ENCODE measurements around the gene CIC.

CIC gene

DNA sequence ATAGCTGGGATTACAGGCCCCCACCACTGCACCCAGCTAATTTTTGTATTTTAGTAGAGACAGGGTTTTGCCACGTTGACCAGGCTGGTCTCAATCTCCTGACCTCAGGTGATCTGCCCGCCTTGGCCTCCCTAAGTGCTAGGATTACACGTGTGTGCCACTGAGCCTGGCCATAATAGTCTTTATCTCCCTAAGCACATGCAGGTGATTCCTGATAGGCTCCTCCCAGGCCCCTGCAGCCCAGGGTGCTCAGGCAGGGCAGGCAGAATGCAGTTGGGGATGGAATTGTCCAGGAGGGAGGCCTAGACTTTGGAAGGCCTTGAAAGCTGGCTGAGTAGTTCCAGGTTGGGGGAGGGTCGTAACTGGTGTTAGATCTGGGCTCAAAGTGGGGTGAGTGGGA lies 40.4 kb upstream of the CIC start:
- TF ChIP-seq, protein P1, sequence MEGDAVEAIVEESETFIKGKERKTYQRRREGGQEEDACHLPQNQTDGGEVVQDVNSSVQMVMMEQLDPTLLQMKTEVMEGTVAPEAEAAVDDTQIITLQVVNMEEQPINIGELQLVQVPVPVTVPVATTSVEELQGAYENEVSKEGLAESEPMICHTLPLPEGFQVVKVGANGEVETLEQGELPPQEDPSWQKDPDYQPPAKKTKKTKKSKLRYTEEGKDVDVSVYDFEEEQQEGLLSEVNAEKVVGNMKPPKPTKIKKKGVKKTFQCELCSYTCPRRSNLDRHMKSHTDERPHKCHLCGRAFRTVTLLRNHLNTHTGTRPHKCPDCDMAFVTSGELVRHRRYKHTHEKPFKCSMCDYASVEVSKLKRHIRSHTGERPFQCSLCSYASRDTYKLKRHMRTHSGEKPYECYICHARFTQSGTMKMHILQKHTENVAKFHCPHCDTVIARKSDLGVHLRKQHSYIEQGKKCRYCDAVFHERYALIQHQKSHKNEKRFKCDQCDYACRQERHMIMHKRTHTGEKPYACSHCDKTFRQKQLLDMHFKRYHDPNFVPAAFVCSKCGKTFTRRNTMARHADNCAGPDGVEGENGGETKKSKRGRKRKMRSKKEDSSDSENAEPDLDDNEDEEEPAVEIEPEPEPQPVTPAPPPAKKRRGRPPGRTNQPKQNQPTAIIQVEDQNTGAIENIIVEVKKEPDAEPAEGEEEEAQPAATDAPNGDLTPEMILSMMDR (IDR thresholded peaks at IDR 0.05; ENCODE audit: insufficient read depth, missing control alignments) = no peak
- DNase-seq (ENCODE audit: insufficient read length, low spot score) = no peak
- FAIRE-seq = no peak

DNA sequence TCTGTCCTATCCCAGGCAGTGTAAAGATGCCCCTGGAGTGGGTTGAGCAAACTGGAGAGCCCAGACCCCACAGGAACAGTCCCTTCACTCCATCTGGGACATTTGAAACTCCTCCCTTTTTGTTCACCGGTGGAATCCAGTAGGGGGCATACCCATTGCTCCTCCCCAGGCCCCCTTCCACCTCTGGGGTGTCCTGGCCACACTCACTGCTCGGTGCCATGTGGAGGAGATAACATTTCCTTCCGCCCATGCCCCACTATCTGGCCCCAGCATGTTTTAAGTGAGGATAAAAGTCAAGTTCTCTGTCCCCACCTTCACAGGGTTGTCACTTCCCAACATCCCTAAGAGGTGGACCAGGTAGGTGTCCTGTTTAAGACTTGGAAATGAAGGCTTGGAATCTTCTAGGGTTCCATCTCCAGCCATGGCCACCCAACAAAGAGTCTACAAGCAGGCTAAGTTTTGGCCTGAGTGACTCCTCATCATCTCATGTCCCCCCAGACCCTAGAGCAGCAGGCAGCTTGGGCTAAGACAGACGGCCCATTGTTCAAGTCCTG lies 39.7 kb upstream of the CIC start:
- TF ChIP-seq, protein P1 (IDR thresholded peaks at IDR 0.05; ENCODE audit: insufficient read depth, missing control alignments) = no peak
- DNase-seq (ENCODE audit: insufficient read length, low spot score) (no peak), FAIRE-seq (no peak)

DNA sequence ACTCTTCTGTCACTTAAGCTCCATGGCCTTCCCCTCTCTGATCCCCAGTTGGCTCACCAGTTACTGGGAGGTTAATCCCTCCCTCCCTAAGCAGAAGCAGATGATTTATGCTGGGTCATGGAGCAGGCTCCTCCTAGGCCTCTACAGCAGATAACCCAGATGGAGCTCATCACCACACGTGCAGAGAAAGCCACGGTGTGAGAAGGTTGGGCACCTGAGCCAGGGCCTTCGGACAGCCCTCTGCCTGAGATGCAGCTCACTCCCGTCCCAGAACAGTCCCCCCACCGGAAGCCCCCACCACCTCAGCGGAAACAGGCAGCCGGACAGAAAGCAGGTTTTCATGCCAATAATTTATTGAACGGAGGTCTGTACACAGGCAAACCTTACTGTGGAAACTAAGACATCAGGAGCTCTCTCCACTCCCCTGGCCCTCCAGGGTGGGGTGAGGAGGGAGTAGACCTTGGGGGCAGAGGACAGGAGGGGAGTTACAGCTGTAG lies 39.1 kb upstream of the CIC start:
- TF ChIP-seq, protein P1 (IDR thresholded peaks at IDR 0.05; ENCODE audit: insufficient read depth, missing control alignments) = no peak
- FAIRE-seq (peak; percentile 77), DNase-seq (ENCODE audit: insufficient read length, low spot score) (peak; percentile 92)

DNA sequence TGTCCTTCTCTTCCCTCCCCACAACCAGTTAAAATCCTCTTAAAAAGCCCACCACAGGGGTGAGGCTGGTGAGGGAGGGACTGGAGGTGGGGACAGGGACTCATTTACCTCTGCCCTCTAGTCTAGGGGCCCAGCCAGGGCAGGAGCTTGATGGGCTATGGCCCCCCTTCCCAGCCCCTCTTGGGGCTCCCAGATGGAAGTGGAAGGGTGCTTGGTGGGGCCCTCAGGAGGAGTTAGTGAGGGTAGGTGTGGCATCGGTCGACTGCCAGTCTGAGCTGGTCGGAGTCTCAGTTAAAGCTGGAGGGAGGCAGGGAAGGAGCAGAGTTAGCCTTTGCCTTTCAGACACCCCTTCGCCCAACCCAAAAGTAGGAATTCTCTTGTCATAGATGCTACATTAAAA lies 38.5 kb upstream of the CIC start:
- no peak for FAIRE-seq
- TF ChIP-seq, protein P1 (IDR thresholded peaks at IDR 0.05; ENCODE audit: insufficient read depth, missing control alignments) = no peak
- no peak for DNase-seq (ENCODE audit: insufficient read length, low spot score)

DNA sequence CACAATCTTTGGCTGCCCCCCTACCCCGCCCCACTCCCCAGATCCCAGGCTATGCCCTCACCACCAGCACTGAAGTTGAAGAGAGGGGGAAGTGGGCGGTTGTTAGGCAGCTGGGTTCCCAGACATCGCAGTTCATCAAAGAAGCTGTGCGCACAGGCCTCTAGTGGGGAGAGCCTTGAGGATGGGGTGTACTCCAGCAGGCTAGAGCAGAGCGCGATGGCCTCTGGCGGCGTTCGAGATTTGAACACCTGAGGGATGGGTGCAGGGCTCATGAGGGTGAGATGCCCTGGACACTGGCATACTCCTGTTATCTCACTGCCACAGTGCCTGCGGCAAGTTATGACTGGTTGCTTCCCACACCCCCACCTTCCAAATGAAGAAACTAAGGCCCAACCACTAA lies 36.6 kb upstream of the CIC start:
- TF ChIP-seq, protein P1 (IDR thresholded peaks at IDR 0.05; ENCODE audit: insufficient read depth, missing control alignments) = no peak
- FAIRE-seq = no peak
- no peak for DNase-seq (ENCODE audit: insufficient read length, low spot score)

DNA sequence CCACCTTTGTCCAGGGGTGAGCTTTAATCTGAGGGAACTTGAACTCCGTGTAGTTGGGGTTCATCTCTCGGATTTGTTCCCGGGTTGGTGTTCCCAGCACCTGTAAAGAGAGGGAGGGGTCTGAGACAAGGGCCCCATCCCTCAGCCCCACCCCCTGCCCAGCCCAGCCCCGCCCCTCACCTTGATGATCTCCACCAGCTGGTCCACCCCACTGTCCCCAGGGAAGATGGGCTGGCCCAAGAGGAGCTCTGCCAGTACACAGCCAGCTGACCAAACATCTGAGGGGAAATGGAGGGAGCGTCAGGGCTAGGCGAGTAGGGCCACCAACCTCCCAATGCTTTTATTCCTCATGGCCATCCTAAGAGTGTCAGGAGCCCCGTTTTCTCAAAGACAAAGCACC lies 35.9 kb upstream of the CIC start:
- DNase-seq (ENCODE audit: insufficient read length, low spot score) = no peak
- TF ChIP-seq, protein P1 (IDR thresholded peaks at IDR 0.05; ENCODE audit: insufficient read depth, missing control alignments) = no peak
- FAIRE-seq = no peak

DNA sequence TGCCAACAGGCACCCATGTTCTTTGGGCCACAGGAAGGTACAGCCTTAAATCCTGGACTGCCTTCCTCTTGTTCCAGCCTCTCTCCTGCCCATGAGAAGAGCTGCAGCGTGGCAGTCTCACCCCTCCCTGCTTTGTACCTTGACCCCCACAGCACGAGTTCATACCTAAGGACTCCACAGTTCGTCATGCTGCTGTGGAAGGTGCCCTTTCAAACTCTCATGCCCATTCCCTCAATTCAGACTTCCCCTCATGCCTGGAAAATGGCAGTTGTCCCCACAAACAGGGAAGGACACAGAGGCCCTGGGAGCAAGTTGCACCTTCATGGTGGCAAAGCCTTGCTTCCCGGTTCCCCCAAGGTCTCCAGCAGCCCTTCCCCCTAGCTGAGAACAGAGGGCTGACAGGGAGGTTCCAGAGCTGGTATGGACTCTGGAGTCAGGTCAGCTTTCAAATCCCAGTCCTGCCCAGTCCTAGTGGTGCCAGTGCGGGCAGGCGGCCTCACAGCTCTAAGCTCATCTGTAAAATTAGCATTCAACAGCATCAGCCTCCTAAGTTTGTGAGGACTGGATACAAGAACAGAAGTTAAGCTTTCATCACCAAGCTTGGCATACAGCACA lies 35.3 kb upstream of the CIC start:
- no peak for FAIRE-seq
- TF ChIP-seq, protein P1 (IDR thresholded peaks at IDR 0.05; ENCODE audit: insufficient read depth, missing control alignments) = no peak
- DNase-seq (ENCODE audit: insufficient read length, low spot score) = no peak

All from D721Med (cell line).